HCEC 1CT (cell line): ENCODE measurements around the gene OLFM1.
"Not testable (repeated sequence)": the region's sequence is repeated elsewhere in the genome, so short reads cannot be mapped to it uniquely, and the experiment has no call there.

Source experiments
- DNase-seq: peaks from one replicate; pipeline ENCODE4 v3.0.0-alpha.2; 2017

Gene OLFM1

GRCh38 chr9:135060461-135061116 lies 26.9 kb upstream of the OLFM1 start:
- DNase-seq, result no peak

- DNase-seq, result no peak
Observed at GRCh38 chr9:135061441-135061840, 26.0 kb upstream of the OLFM1 start.

GRCh38 chr9:135062254-135062653 lies 25.2 kb upstream of the OLFM1 start:
- DNase-seq, result no peak

- not testable (repeated sequence) for DNase-seq
Observed at GRCh38 chr9:135063466-135063865, 24.0 kb upstream of the OLFM1 start.

GRCh38 chr9:135063888-135064287 lies 23.6 kb upstream of the OLFM1 start:
- not testable (repeated sequence) for DNase-seq

- DNase-seq, result no peak
Observed at GRCh38 chr9:135065151-135065550, 22.3 kb upstream of the OLFM1 start.

- no peak for DNase-seq
Observed at GRCh38 chr9:135065804-135066203, 21.7 kb upstream of the OLFM1 start.

- DNase-seq, result no peak
Observed at GRCh38 chr9:135066291-135066690, 21.2 kb upstream of the OLFM1 start.

- no peak for DNase-seq
Observed at GRCh38 chr9:135067096-135067710, 20.3 kb upstream of the OLFM1 start.

- no peak for DNase-seq
Observed at GRCh38 chr9:135068776-135069415, 18.6 kb upstream of the OLFM1 start.

- DNase-seq, result no peak
Observed at GRCh38 chr9:135069558-135070197, 17.8 kb upstream of the OLFM1 start.

GRCh38 chr9:135070198-135070951 lies 17.1 kb upstream of the OLFM1 start:
- DNase-seq, result no peak

GRCh38 chr9:135070964-135071735 lies 16.3 kb upstream of the OLFM1 start:
- no peak for DNase-seq

GRCh38 chr9:135073081-135073740 lies 14.3 kb upstream of the OLFM1 start:
- DNase-seq, result no peak

GRCh38 chr9:135073741-135074305 lies 13.6 kb upstream of the OLFM1 start:
- no peak for DNase-seq

- no peak for DNase-seq
Observed at GRCh38 chr9:135074354-135075233, 12.9 kb upstream of the OLFM1 start.

GRCh38 chr9:135075234-135076142 lies 12.0 kb upstream of the OLFM1 start:
- no peak for DNase-seq

GRCh38 chr9:135076143-135076875 lies 11.2 kb upstream of the OLFM1 start:
- no peak for DNase-seq
